Motor neuron (in vitro differentiated cells): ENCODE results near the gene NHSL1. TPM values are rescaled to one million over a fixed set of nuclear protein-coding genes. Genes with fewer than 3 reads are reported as not detected.
A peak's percentile ranks its signal among the peaks of the same experiment; 100 is the strongest.

Source experiments
- ATAC-seq, 8 experiments: fragments of 200-7000 bp; cut with Tn5 transposase; replicated peaks in 6 of 8; 2 replicates each; pipeline ENCODE4 v1.8.0; 2021; ENCODE audit warnings: mild to moderate bottlenecking in 8 of 8, moderate library complexity in 8 of 8
- H3K27ac ChIP-seq, 2 donors: fragments of 250-450 bp; sonication (Bioruptor Pico); 2 replicates each; pipeline ENCODE4 v1.9.0; 2021; ENCODE audit warnings: antibody characterized with exemption in 2 of 2, mild to moderate bottlenecking in 2 of 2, moderate library complexity in 1 of 2
- H3K4me1 ChIP-seq, 2 donors: fragments of 250-450 bp; sonication (Bioruptor Pico); replicated peaks in 1 of 2; 2 replicates each; pipeline ENCODE4 v1.6.1; 2021; ENCODE audit warnings: antibody characterized with exemption in 2 of 2, mild to moderate bottlenecking in 2 of 2, moderate library complexity in 1 of 2
- H3K4me3 ChIP-seq, 5 donors: fragments of 250-450 bp; sonication (Bioruptor Pico); 2 replicates each; pipeline ENCODE4 v1.9.0; 2021; ENCODE audit warnings: antibody characterized with exemption in 5 of 5, mild to moderate bottlenecking in 5 of 5, moderate library complexity in 4 of 5
- whole genome bisulfite sequencing, 10 experiments: fragments of 450-650 bp; shearing (Covaris generic); methylation state at CpG; one replicate each; pipeline ENCODE4 v1.0.0; 2022; 5-methylcytosine and 5-hydroxymethylcytosine counted together
- in situ Hi-C, 9 experiments: fragments of 400-800 bp; cut with MboI; loops; one replicate each; pipeline ENCODE4 v1.15.0; 2021; ENCODE audit warnings: low sequenced_read_pairs in 9 of 9, low pct_unique_long_range_greater_than_20kb in 2 of 9; ENCODE audit not compliant: unreplicated experiment in 9 of 9
- total RNA-seq, 8 experiments: library from RNA; unstranded; fragments of 300-600 nt; gene quantifications; 2 replicates each; pipeline versions ENCODE4 v1.2.3 to v1.2.4, GENCODE V29; 2022

NHSL1 gene
- total RNA-seq, 8 experiments from 2014 or later = 3.4 to 33.1 (median 18.5) TPM

GRCh38 chr6:138521790-138522189 is 22.5 kb upstream of the NHSL1 start:
- no peak for ATAC-seq
- Histone ChIP-seq H3K4me3 (no peak overlapping the region), H3K4me1 (peaks cover 13 to 16% of the 10 kb centered on the region in 2 donors), H3K27ac (no peak overlapping the region)
- 80 to 100% (median 96%) methylated on average over 1 to 5 of the region's 5 CpGs for WGBS, 10 experiments
- in situ Hi-C loops = no loop called here

GRCh38 chr6:138520463-138520862 is 21.2 kb upstream of the NHSL1 start:
- WGBS, 10 experiments = 10 to 100% (median 80%) methylated on average over 2 to 3 of the region's 3 CpGs; no CpG with 5 or more reads in 5 of the 10 experiments
- peak in 3 of 8 experiments; percentile 52 to 75 (median 63) for ATAC-seq
- Histone ChIP-seq H3K27ac (no peak overlapping the region), H3K4me1 (peaks cover 8 to 9% of the 10 kb centered on the region in 2 donors), H3K4me3 (no peak overlapping the region)
- in situ Hi-C loops = no loop called here

GRCh38 chr6:138518054-138518453 is 18.8 kb upstream of the NHSL1 start:
- in situ Hi-C loops = no loop called here
- ATAC-seq = no peak
- no peak overlapping the region for H3K27ac ChIP-seq
- H3K4me3 ChIP-seq = no peak overlapping the region
- peaks cover 11 to 15% of the 10 kb centered on the region in 2 donors for H3K4me1 ChIP-seq

- Histone ChIP-seq H3K4me3 (no peak overlapping the region), H3K4me1 (peaks cover 12 to 18% of the 10 kb centered on the region in 2 donors), H3K27ac (no peak overlapping the region)
- in situ Hi-C loops = no loop called here
- ATAC-seq = peak in 3 of 8 experiments; percentile 52 to 72 (median 54)
- 93 to 100% (median 100%) methylated on average over 1 to 2 of the region's 3 CpGs; no CpG with 5 or more reads in 5 of the 10 experiments for WGBS, 10 experiments
Observed at GRCh38 chr6:138517635-138518034, 18.3 kb upstream of the NHSL1 start.

GRCh38 chr6:138515657-138516248 is 16.5 kb upstream of the NHSL1 start:
- peak in 6 of 8 experiments; percentile 38 to 90 (median 76) for ATAC-seq
- in situ Hi-C loops = no loop called here
- 64 to 100% (median 83%) methylated on average over 1 to 12 of the region's 12 CpGs for WGBS, 10 experiments

GRCh38 chr6:138514860-138515540 is 15.7 kb upstream of the NHSL1 start:
- ATAC-seq = peak in 3 of 8 experiments; percentile 24 to 43 (median 30)
- H3K4me1 ChIP-seq = peaks cover 22 to 23% of the 10 kb centered on the region in 2 donors
- H3K4me3 ChIP-seq = no peak overlapping the region
- in situ Hi-C loops = loop anchor here in 1 of 9 experiments (5.0 kb wide), 1 partner anchor 83 kb away; no protein-coding TSS in a partner anchor
- 17 to 100% (median 78%) methylated on average over 2 to 7 of the region's 9 CpGs; no CpG with 5 or more reads in 1 of the 10 experiments for WGBS, 10 experiments
- peak overlapping the region in 1 of 2 donors; percentile 6 for H3K27ac ChIP-seq

More at GRCh38 chr6:138515657-138516248, 16.5 kb upstream of the NHSL1 start:
- H3K4me1 ChIP-seq = peaks cover 19% of the 10 kb centered on the region in 2 donors
- no peak overlapping the region for H3K4me3 ChIP-seq
- H3K27ac ChIP-seq = no peak overlapping the region

GRCh38 chr6:138512609-138513008 is 13.3 kb upstream of the NHSL1 start:
- in situ Hi-C loops = loop anchor here in 1 of 9 experiments (5.0 kb wide), 1 partner anchor 80 kb away; no protein-coding TSS in a partner anchor
- Histone ChIP-seq H3K4me3 (no peak overlapping the region), H3K4me1 (peaks cover 38 to 47% of the 10 kb centered on the region in 2 donors), H3K27ac (no peak overlapping the region)
- 0 to 73% (median 47%) methylated on average over 1 to 7 of the region's 8 CpGs for WGBS, 10 experiments
- ATAC-seq = no peak

GRCh38 chr6:138510093-138510492 is 10.8 kb upstream of the NHSL1 start:
- peaks cover 34 to 46% of the 10 kb centered on the region in 2 donors for H3K4me1 ChIP-seq
- no peak overlapping the region for H3K4me3 ChIP-seq
- in situ Hi-C loops = loop anchor here in 1 of 9 experiments (5.0 kb wide), 1 partner anchor 78 kb away; no protein-coding TSS in a partner anchor
- 0 to 92% (median 42%) methylated on average over 1 to 3 of the region's 3 CpGs for WGBS, 10 experiments
- H3K27ac ChIP-seq = no peak overlapping the region
- ATAC-seq = no peak

DNA sequence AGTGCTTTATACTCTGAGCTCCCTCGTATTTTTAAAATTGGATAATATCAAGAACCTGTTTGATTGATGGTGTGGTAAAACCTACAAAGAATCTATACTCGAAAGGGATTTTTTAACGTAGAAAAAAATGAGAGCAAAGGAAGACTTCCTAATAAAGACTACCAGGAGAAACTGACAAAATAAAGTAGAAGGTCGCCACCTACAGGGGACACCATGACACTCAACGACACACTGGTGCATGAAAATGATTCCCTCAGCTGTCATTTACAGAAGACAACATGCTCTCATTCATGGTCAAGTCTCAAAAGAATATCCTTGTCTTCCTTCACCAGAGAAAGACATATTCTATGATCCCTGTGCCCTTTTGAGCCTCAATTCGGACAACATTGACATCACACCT is 10.1 kb upstream of the NHSL1 start:
- in situ Hi-C loops = loop anchor here in 1 of 9 experiments (10.0 kb wide), 1 partner anchor 395 kb away; no protein-coding TSS in a partner anchor
- Histone ChIP-seq H3K4me3 (no peak overlapping the region), H3K27ac (no peak overlapping the region), H3K4me1 (peaks cover 28 to 46% of the 10 kb centered on the region in 2 donors)
- WGBS, 10 experiments = 17 to 63% (median 43%) methylated on average over 1 to 6 of the region's 6 CpGs
- ATAC-seq = peak in 6 of 8 experiments; percentile 43 to 83 (median 60)

- H3K27ac ChIP-seq = no peak overlapping the region
- in situ Hi-C loops = loop anchor here in 1 of 9 experiments (10.0 kb wide), 1 partner anchor 394 kb away; no protein-coding TSS in a partner anchor
- no peak for ATAC-seq
- no peak overlapping the region for H3K4me3 ChIP-seq
- 80 to 100% (median 100%) methylated on average over 1 to 2 of the region's 2 CpGs; no CpG with 5 or more reads in 1 of the 10 experiments for WGBS, 10 experiments
- H3K4me1 ChIP-seq = peaks cover 28 to 46% of the 10 kb centered on the region in 2 donors
Observed at GRCh38 chr6:138508676-138508988, 9.3 kb upstream of the NHSL1 start.

GRCh38 chr6:138507977-138508675 is 8.8 kb upstream of the NHSL1 start:
- in situ Hi-C loops = loop anchor here in 1 of 9 experiments (10.0 kb wide), 1 partner anchor 393 kb away; no protein-coding TSS in a partner anchor
- 34 to 83% (median 68%) methylated on average over 1 to 7 of the region's 7 CpGs; no CpG with 5 or more reads in 1 of the 10 experiments for WGBS, 10 experiments

DNA sequence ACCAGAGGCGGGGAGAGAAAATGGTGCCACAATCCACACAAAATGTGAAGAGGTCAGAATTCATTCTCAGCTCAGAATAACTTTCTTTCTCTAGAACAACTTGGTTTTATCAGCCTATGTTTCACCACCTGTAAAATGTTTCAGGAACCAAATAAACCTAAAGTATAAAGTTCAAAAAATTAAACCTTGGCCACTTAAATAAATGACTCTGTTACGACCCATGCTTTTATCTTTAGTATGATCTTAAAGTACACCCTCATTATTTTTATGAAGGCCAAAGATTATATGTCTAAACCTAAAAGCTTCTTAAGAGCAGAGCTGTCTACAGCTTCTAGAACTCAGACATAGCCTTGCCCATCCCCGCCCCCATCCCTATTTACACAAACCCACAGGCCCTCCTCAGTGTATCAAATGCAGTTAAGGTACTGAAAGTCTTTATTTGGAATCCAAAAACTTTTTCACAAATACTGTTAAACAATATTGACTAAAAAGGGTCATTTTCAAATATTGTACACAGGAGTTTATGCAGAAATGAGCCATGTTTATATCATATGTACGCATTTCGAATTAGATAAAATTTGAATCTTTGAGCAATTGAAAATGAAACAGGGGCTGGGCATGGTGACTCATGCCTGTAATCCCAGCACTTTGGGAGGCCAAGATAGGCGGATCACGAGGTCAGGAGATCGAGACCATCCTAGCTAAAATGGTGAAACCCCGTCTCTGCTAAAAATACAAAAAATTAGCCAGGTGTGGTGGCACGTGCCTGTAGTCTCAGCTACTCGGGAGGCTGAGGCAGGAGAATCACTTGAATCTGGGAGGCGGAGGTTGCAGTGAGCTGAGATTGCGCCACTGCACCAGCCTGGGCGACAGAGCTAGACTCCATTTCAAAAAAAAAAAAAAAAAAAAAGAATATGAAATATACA is 5.7 kb upstream of the NHSL1 start:
- H3K4me1 ChIP-seq = peaks cover 25 to 46% of the 10 kb centered on the region in 2 donors
- in situ Hi-C loops = loop anchor here in 1 of 9 experiments (10.0 kb wide), 1 partner anchor 390 kb away; no protein-coding TSS in a partner anchor
- no peak overlapping the region for H3K4me3 ChIP-seq
- 79 to 100% (median 89%) methylated on average over 4 to 14 of the region's 14 CpGs; no CpG with 5 or more reads in 1 of the 10 experiments for WGBS, 10 experiments
- ATAC-seq = no peak
- H3K27ac ChIP-seq = no peak overlapping the region

More at GRCh38 chr6:138507977-138508675, 8.8 kb upstream of the NHSL1 start:
- H3K27ac ChIP-seq = no peak overlapping the region
- no peak overlapping the region for H3K4me3 ChIP-seq
- H3K4me1 ChIP-seq = peaks cover 28 to 46% of the 10 kb centered on the region in 2 donors
- peak in 4 of 8 experiments; percentile 11 to 48 (median 32) for ATAC-seq
